ENCODE data around the gene MAPK10. TPM values are rescaled to one million over a fixed set of nuclear protein-coding genes. Genes with fewer than 3 reads are reported as not detected.

Gene MAPK10
- total and polyA plus RNA-seq, 10 of the 15 experiments (the other 5 are each of a cell fraction or from before 2014, with no cell fraction given) = 1.1 to 4.2 (median 2.4) TPM

DNA sequence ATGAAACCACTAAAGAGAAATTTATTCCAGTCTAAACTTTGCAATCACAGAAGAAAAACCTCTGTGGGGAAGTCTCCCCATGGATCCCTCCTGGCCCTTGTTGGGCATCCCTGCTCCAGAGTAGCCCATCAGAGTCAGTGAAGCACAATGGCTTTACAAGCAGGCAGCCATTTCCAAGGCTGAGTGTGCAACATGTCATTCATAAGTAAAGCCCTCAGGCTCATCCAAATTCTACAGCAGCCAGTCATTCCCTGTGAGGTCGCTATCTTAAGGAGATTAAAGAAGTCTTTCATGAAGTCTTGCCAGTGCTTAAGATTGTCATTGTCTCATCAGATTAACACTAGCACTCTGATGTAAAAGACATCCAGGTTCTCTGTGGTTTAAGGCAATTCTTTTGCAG lies 17.0 kb upstream of the MAPK10 start:
- 0% methylated on average over 1 of the region's 1 CpG for WGBS (ENCODE audit: insufficient coverage, insufficient replicate concordance, low lambda C conversion rate, missing lambda C conversion rate)
- FAIRE-seq = no peak

DNA sequence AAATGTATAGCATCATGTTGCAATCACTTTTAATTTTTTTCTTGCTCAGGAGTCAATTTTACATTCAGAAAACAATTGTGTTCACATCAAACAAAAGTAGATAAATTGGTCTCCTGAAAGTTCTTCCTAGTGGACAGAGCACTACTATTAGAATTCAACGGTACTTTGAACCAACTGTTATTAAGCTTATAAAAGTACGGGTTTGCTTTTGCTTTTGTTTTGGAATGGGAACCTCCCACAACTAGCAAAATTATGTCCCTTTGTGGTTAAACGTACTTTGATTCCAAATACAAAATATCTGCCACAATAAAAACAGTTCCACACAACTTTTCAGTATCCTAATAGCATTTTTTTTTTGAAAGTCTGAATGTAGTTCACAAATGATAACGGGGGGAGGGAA lies 8.6 kb upstream of the MAPK10 start:
- in situ Hi-C loops (cut with MboI) = no loop called here
- no peak for FAIRE-seq
- ChIA-PET SMC1A (ENCODE audit: uncharacterized antibody, unreplicated experiment) (no interaction called here), RAD21 (ENCODE audit: unreplicated experiment) (interaction anchor here (0.9 to 1.1 kb wide), 2 partner anchors 128 to 129 kb away, joined by 3 read pairs; no protein-coding TSS in a partner anchor), CTCF (no interaction called here), POLR2A (no interaction called here)
- Histone ChIP-seq H3K79me2 (ENCODE audit: control insufficient read depth, insufficient read depth, low read length) (no peaks in the 10 kb centered on the region), H4K20me1 (ENCODE audit: control insufficient read depth, insufficient read depth) (no peaks in the 10 kb centered on the region), H3K36me3 (ENCODE audit: control insufficient read depth in 2 of 2, insufficient read depth in 2 of 2, low read length in 1 of 2) (no peaks in the 10 kb centered on the region), H3K4me3 (no peak overlapping the region), H3K4me1 (ENCODE audit: control insufficient read depth, insufficient read depth, low read length) (no peaks in the 10 kb centered on the region), H3K27me3 (replicated peaks in 1 of 2; ENCODE audit: control insufficient read depth in 2 of 2, insufficient read depth in 2 of 2, low read length in 1 of 2) (no peaks in the 10 kb centered on the region), H2AFZ (ENCODE audit: control insufficient read depth, low read depth, low read length) (no peak overlapping the region), H3K9ac (ENCODE audit: control insufficient read depth, insufficient read depth, low read length) (no peak overlapping the region), H3K4me2 (ENCODE audit: control insufficient read depth, insufficient read depth) (no peak overlapping the region), H3K27ac (ENCODE audit: control insufficient read depth, insufficient read depth) (no peak overlapping the region), H3K9me3 (replicated peaks; ENCODE audit: control insufficient read depth, insufficient read depth, low read length) (no peaks in the 10 kb centered on the region)
- WGBS (ENCODE audit: insufficient coverage, insufficient replicate concordance, low lambda C conversion rate, missing lambda C conversion rate) = 30% methylated on average over 4 of the region's 4 CpGs
- intact Hi-C loops (cut with micrococcal nuclease; ENCODE audit: unreplicated experiment) = no loop called here
- no peak for DNase-seq (ENCODE audit: low read depth, low spot score)
- no peak for ATAC-seq
- BruUV-seq (replicated peaks) = no TSS peak
- TF ChIP-seq FOXK2 (IDR thresholded peaks at IDR 0.05) (no peak), ZNF384 (IDR thresholded peaks at IDR 0.05; ENCODE audit: borderline replicate concordance, low read depth, low read length) (no peak), TARDBP (IDR thresholded peaks at IDR 0.05; ENCODE audit: borderline replicate concordance) (no peak), MTA3 (IDR thresholded peaks at IDR 0.05; ENCODE audit: borderline replicate concordance, low read length) (no peak), ZNF217 (IDR thresholded peaks at IDR 0.05) (no peak), YY1 (IDR thresholded peaks at IDR 0.05; ENCODE audit: low read depth, low read length) (no peak), SMAD1 (IDR thresholded peaks at IDR 0.05; ENCODE audit: low read depth, partially characterized antibody) (no peak), NFYA (IDR thresholded peaks at IDR 0.05; ENCODE audit: borderline replicate concordance, low read depth, low read length) (no peak), HDAC6 (IDR thresholded peaks at IDR 0.05; ENCODE audit: unreplicated experiment) (no peak), ZSCAN29 (IDR thresholded peaks at IDR 0.05) (no peak), POLR2AphosphoS5 (IDR thresholded peaks at IDR 0.05; ENCODE audit: low read length) (no peak), BRCA1 (IDR thresholded peaks at IDR 0.05; ENCODE audit: low read depth, low read length) (no peak)
- TF ChIP-seq, protein P1, sequence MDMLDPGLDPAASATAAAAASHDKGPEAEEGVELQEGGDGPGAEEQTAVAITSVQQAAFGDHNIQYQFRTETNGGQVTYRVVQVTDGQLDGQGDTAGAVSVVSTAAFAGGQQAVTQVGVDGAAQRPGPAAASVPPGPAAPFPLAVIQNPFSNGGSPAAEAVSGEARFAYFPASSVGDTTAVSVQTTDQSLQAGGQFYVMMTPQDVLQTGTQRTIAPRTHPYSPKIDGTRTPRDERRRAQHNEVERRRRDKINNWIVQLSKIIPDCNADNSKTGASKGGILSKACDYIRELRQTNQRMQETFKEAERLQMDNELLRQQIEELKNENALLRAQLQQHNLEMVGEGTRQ (IDR thresholded peaks at IDR 0.05; ENCODE audit: borderline replicate concordance, low read depth, low read length) = no peak
- TF ChIP-seq, protein P2, sequence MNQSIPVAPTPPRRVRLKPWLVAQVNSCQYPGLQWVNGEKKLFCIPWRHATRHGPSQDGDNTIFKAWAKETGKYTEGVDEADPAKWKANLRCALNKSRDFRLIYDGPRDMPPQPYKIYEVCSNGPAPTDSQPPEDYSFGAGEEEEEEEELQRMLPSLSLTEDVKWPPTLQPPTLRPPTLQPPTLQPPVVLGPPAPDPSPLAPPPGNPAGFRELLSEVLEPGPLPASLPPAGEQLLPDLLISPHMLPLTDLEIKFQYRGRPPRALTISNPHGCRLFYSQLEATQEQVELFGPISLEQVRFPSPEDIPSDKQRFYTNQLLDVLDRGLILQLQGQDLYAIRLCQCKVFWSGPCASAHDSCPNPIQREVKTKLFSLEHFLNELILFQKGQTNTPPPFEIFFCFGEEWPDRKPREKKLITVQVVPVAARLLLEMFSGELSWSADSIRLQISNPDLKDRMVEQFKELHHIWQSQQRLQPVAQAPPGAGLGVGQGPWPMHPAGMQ (IDR thresholded peaks at IDR 0.05; ENCODE audit: borderline replicate concordance) = no peak
- TF ChIP-seq, protein P3, sequence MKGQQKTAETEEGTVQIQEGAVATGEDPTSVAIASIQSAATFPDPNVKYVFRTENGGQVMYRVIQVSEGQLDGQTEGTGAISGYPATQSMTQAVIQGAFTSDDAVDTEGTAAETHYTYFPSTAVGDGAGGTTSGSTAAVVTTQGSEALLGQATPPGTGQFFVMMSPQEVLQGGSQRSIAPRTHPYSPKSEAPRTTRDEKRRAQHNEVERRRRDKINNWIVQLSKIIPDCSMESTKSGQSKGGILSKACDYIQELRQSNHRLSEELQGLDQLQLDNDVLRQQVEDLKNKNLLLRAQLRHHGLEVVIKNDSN (IDR thresholded peaks at IDR 0.05; ENCODE audit: borderline replicate concordance, extremely low read length, insufficient read depth, low read depth, low read length) = no peak

More for the DNA sequence above, 17.0 kb upstream of the MAPK10 start:
- Histone ChIP-seq H4K20me1 (ENCODE audit: control insufficient read depth, insufficient read depth) (no peaks in the 10 kb centered on the region), H2AFZ (ENCODE audit: control insufficient read depth, low read depth, low read length) (no peak overlapping the region), H3K4me3 (no peak overlapping the region), H3K4me1 (ENCODE audit: control insufficient read depth, insufficient read depth, low read length) (no peaks in the 10 kb centered on the region), H3K9me3 (replicated peaks; ENCODE audit: control insufficient read depth, insufficient read depth, low read length) (no peaks in the 10 kb centered on the region), H3K4me2 (ENCODE audit: control insufficient read depth, insufficient read depth) (no peak overlapping the region), H3K27me3 (replicated peaks in 1 of 2; ENCODE audit: control insufficient read depth in 2 of 2, insufficient read depth in 2 of 2, low read length in 1 of 2) (no peaks in the 10 kb centered on the region), H3K36me3 (ENCODE audit: control insufficient read depth in 2 of 2, insufficient read depth in 2 of 2, low read length in 1 of 2) (no peaks in the 10 kb centered on the region), H3K9ac (ENCODE audit: control insufficient read depth, insufficient read depth, low read length) (no peak overlapping the region), H3K79me2 (ENCODE audit: control insufficient read depth, insufficient read depth, low read length) (no peaks in the 10 kb centered on the region), H3K27ac (ENCODE audit: control insufficient read depth, insufficient read depth) (no peak overlapping the region)
- no peak for DNase-seq (ENCODE audit: low read depth, low spot score)
- ATAC-seq = no peak
- ChIA-PET POLR2A (no interaction called here), CTCF (no interaction called here), RAD21 (ENCODE audit: unreplicated experiment) (no interaction called here), SMC1A (ENCODE audit: uncharacterized antibody, unreplicated experiment) (no interaction called here)
- intact Hi-C loops (cut with micrococcal nuclease; ENCODE audit: unreplicated experiment) (no loop called here), in situ Hi-C loops (cut with MboI) (no loop called here)
- no peak for TF ChIP-seq MTA2 (IDR thresholded peaks at IDR 0.05; ENCODE audit: low read depth)
- no peak for TF ChIP-seq SUZ12 (IDR thresholded peaks at IDR 0.05; ENCODE audit: unreplicated experiment)
- TF ChIP-seq NFXL1 (IDR thresholded peaks at IDR 0.05; ENCODE audit: borderline replicate concordance) = no peak
- TF ChIP-seq SREBF2 (IDR thresholded peaks at IDR 0.05; ENCODE audit: low read length) = no peak
- TF ChIP-seq TCF7 (IDR thresholded peaks at IDR 0.05; ENCODE audit: borderline replicate concordance) = no peak
- no peak for TF ChIP-seq CBFB (IDR thresholded peaks at IDR 0.05; ENCODE audit: low read depth)
- no TSS peak for BruUV-seq (replicated peaks)

Measured in GM12878 (cell line).